ENCODE data around the gene RAB3C.

GRCh38 chr5:58773744-58774441 is 191.0 kb downstream of the RAB3C start:
- TF ChIP-seq EZH2 (optimal IDR thresholded peaks at IDR 0.05; ENCODE audit: low read depth, low read length) (no peak), CTCF (IDR thresholded peaks at IDR 0.05; ENCODE audit: low read length) (no peak)
